GM12878 (cell line): ENCODE data around the gene OR2A12. TPM values are rescaled to one million over a fixed set of nuclear protein-coding genes. Genes with fewer than 3 reads are reported as not detected.

ENCODE experiments used
- ATAC-seq: fragments of 200-7000 bp; cut with Tn5 transposase; 3 replicates; pipeline ENCODE4 v1.9.1; 2020; ENCODE audit warnings: mild to moderate bottlenecking, moderate library complexity
- BruUV-seq: library from RNA; stranded (reverse); fragments of 400-500 nt; replicated peaks from 2 replicates; lab custom pipeline; 2021; lab: Mats Ljungman, UMichigan
- CTCF ChIA-PET: fragments of 300-600 bp; sonication (Branson Sonifier 250); formaldehyde crosslinking; extraction: SDS; loops from one replicate; lab custom pipeline; 2021; ENCODE audit warnings: inconsistent platforms; lab: Yijun Ruan, JAX
- POLR2A ChIA-PET: fragments of 350-600 bp; formaldehyde crosslinking; extraction: SDS; loops from one replicate; lab custom pipeline; 2021; ENCODE audit warnings: inconsistent platforms; lab: Charles Lee
- RAD21 ChIA-PET: fragments of 300-600 bp; sonication (Branson Sonifier 250); formaldehyde crosslinking; loops from one replicate; lab custom pipeline; 2023; ENCODE audit warnings: antibody characterized with exemption; ENCODE audit not compliant: unreplicated experiment; lab: Charles Lee
- SMC1A ChIA-PET: fragments of 300-600 bp; sonication (Branson Sonifier 250); formaldehyde crosslinking; loops from one replicate; lab custom pipeline; 2023; ENCODE audit not compliant: unreplicated experiment, uncharacterized antibody; lab: Charles Lee
- DNase-seq: peaks from one replicate; pipeline ENCODE4 v3.0.0-alpha.2; 2011; ENCODE audit warnings: low read depth, low spot score
- FAIRE-seq: peaks from 3 replicates; lab custom pipeline; 2011; peaks lifted over from hg19 to GRCh38; lab: Jason Lieb, UNC
- H2AFZ ChIP-seq: 2 replicates; pipeline ENCODE4 v1.6.0; 2011; ENCODE audit warnings: low read depth, low read length, control low read depth; ENCODE audit not compliant: control insufficient read depth
- H3K27ac ChIP-seq: 2 replicates; pipeline ENCODE4 v1.5.1; 2011; ENCODE audit warnings: control low read depth; ENCODE audit not compliant: control insufficient read depth, insufficient read depth
- H3K27me3 ChIP-seq, 2 experiments: replicated peaks in 1 of 2; 2 replicates each; pipeline versions ENCODE4 v1.6.0 to v1.6.1; 2011; ENCODE audit warnings: low read length in 1 of 2; ENCODE audit not compliant: control insufficient read depth in 2 of 2, insufficient read depth in 2 of 2
- H3K36me3 ChIP-seq, 2 experiments: 2 replicates each; pipeline ENCODE4 v1.5.1; 2011; ENCODE audit warnings: low read length in 1 of 2; ENCODE audit not compliant: control insufficient read depth in 2 of 2, insufficient read depth in 2 of 2
- H3K4me1 ChIP-seq: 2 replicates; pipeline ENCODE4 v1.6.1; 2011; ENCODE audit warnings: mild to moderate bottlenecking, low read length, moderate library complexity, mixed read lengths; ENCODE audit not compliant: control insufficient read depth, insufficient read depth
- H3K4me2 ChIP-seq: 2 replicates; pipeline ENCODE4 v1.6.0; 2011; ENCODE audit warnings: control low read depth; ENCODE audit not compliant: control insufficient read depth, insufficient read depth
- H3K4me3 ChIP-seq: fragments of 200-600 bp; sonication (generic); 2 replicates; pipeline ENCODE4 v1.5.1; 2016
- H3K79me2 ChIP-seq: 2 replicates; pipeline ENCODE4 v1.6.0; 2011; ENCODE audit warnings: low read length; ENCODE audit not compliant: control insufficient read depth, insufficient read depth
- H3K9ac ChIP-seq: 2 replicates; pipeline ENCODE4 v1.8.0; 2011; ENCODE audit warnings: low read length, control low read depth, mixed read lengths; ENCODE audit not compliant: control insufficient read depth, insufficient read depth
- H3K9me3 ChIP-seq: replicated peaks from 3 replicates; pipeline ENCODE4 v1.5.1; 2011; ENCODE audit warnings: mild to moderate bottlenecking, low read length; ENCODE audit not compliant: control insufficient read depth, insufficient read depth
- H4K20me1 ChIP-seq: 2 replicates; pipeline ENCODE4 v1.6.0; 2011; ENCODE audit not compliant: control insufficient read depth, insufficient read depth
- BCL11A ChIP-seq: IDR thresholded peaks from 2 replicates; pipeline ENCODE4 v1.6.1; 2011; ENCODE audit warnings: low read depth, low read length
- CEBPZ ChIP-seq: fragments of 150-350 bp; IDR thresholded peaks from 2 replicates; pipeline ENCODE4 v1.6.1; 2016; ENCODE audit warnings: low read depth, low read length
- MLLT1 ChIP-seq: fragments of 450-650 bp; IDR thresholded peaks from 2 replicates; pipeline ENCODE4 v1.6.1; 2016; ENCODE audit warnings: mild to moderate bottlenecking
- RAD51 ChIP-seq: fragments of 450-650 bp; IDR thresholded peaks from 2 replicates; pipeline ENCODE4 v1.6.1; 2016; ENCODE audit warnings: moderate library complexity, mild to moderate bottlenecking, inconsistent platforms
- ZBTB40 ChIP-seq: fragments of 450-650 bp; IDR thresholded peaks from 2 replicates; pipeline ENCODE4 v1.6.1; 2016; ENCODE audit warnings: mild to moderate bottlenecking, moderate library complexity, borderline replicate concordance
- ZZZ3 ChIP-seq: IDR thresholded peaks from 2 replicates; pipeline ENCODE4 v1.6.1; 2011; ENCODE audit warnings: low read depth; ENCODE audit not compliant: control insufficient read depth, insufficient read length
- WGBS: methylation state at CpG from one replicate; pipeline ENCODE4 v1.1.6; 2016; ENCODE audit warnings: low lambda C conversion rate; ENCODE audit not compliant: insufficient replicate concordance, insufficient coverage; ENCODE audit errors: missing lambda C conversion rate; 5-methylcytosine and 5-hydroxymethylcytosine counted together
- in situ Hi-C: fragments of 300-500 bp; cut with MboI; formaldehyde crosslinking; loops from 9 replicates; pipeline ENCODE4 v1.14.3; 2018; ENCODE audit warnings: mixed read lengths
- intact Hi-C: fragments of 100-400 bp; cut with micrococcal nuclease; formaldehyde crosslinking; loops from one replicate; pipeline ENCODE4 v1.14.2; 2022; ENCODE audit not compliant: unreplicated experiment
- polyA plus RNA-seq, 11 experiments: library from polyadenylated mRNA; depleted of rRNA in 4 of 11; unstranded in 6 of 11; stranded (reverse) in 5 of 11; fragments of >200 nt; fragmentation: Nextera tagmentation in 4 of 11; fragmentation: Illumina TruSeq in 1 of 11; extraction: Ambion mirVana in 4 of 11; extraction: Trizol in 1 of 11; gene quantifications; 1 replicate in 1 of 11; 2 replicates in 10 of 11; pipeline versions ENCODE4 v1.2.1 to v1.2.3, GENCODE V29; 2011 to 2016; ENCODE audit warnings: inconsistent platforms in 2 of 11, missing spikeins in 2 of 11, low read depth in 1 of 11
- total RNA-seq, 4 experiments: library from RNA; depleted of rRNA in 3 of 4; stranded (reverse); fragments of >200 nt in 3 of 4; fragmentation: Illumina TruSeq in 1 of 4; extraction: Trizol in 1 of 4; gene quantifications; 2 replicates each; pipeline versions ENCODE4 v1.2.1 to v1.2.3, GENCODE V29; 2013 to 2021

OR2A12 gene
- total and polyA plus RNA-seq, 10 of the 15 experiments (the other 5 are each of a cell fraction or from before 2014, with no cell fraction given), result not detected

DNA sequence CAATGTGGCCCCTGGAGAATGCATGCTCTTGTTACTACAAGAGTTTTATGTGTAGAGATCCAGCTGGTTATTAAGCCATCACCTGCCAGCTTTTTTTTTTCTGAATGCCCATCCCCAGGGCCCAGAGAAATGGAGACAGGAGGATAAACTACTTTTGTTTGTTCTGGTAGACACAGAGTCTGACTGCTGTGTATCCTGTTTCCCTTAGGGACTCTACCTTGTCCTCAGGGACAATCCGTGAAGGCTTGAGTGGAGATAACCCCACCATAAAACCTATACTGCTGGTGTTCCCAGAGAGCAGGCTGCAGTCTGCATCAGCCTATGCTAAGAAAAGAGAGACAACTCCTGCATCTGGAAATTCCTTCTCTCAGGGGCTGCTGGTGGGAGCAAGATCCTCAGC is 37.4 kb upstream of the OR2A12 start, which contains the start of gene OR2A5:
Gene OR2A5, plus strand, starts transcription at position 301 of the 400 bp plus-strand sequence. CDS start 1,454 bp downstream, outside the sequence.
- WGBS, result 0% methylated on average over 1 of the region's 1 CpG
- DNase-seq, result no peak
- BruUV-seq, result no TSS peak

More for the DNA sequence above, 37.4 kb upstream of the OR2A12 start, which contains the start of gene OR2A5:
- Histone ChIP-seq H4K20me1 (no peaks in the 10 kb centered on the region), H3K27ac (no peak within 1 kb of the TSS), H3K4me2 (no peak within 1 kb of the TSS), H3K36me3 (no peaks in the 10 kb centered on the region), H2AFZ (no peak within 1 kb of the TSS), H3K9ac (no peak within 1 kb of the TSS), H3K27me3 (no peaks in the 10 kb centered on the region; a peak in 1 of 4 replicates), H3K9me3 (no peaks in the 10 kb centered on the region), H3K4me3 (no peak within 1 kb of the TSS), H3K4me1 (no peaks in the 10 kb centered on the region), H3K79me2 (no peaks in the 10 kb centered on the region)
- TF ChIP-seq CEBPZ (no peak), ZZZ3 (no peak), RAD51 (no peak), MLLT1 (no peak), ZBTB40 (no peak), BCL11A (no peak)
- POLR2A ChIA-PET, result no interaction called here
- SMC1A ChIA-PET, result no interaction called here
- RAD21 ChIA-PET, result no interaction called here
- intact Hi-C loops, result no loop called here
- in situ Hi-C loops, result no loop called here
- FAIRE-seq (no peak), ATAC-seq (no peak)
- CTCF ChIA-PET, result no interaction called here
